Activated T-helper 17 cell treated with anti-CD3 and anti-CD28 coated beads, Interleukin-2, amount 50 U/mL, for 72 hours (primary cell): ENCODE results near the gene DGCR8. TPM values are rescaled to one million over a fixed set of nuclear protein-coding genes. Genes with fewer than 3 reads are reported as not detected.
"Not testable (repeated sequence)": the region's sequence is repeated elsewhere in the genome, so short reads cannot be mapped to it uniquely, and the experiment has no call there.

Source experiments
- ATAC-seq: fragments of 150-1000 bp; cut with Tn5 transposase; replicated peaks from 2 replicates; pipeline ENCODE4 v1.10.0; 2021; ENCODE audit warnings: mild to moderate bottlenecking, moderate library complexity
- H3K27ac Mint-ChIP-seq: one replicate; pipeline ENCODE4 v1.8.0; 2022; ENCODE audit warnings: mixed read lengths
- H3K27me3 Mint-ChIP-seq: one replicate; pipeline ENCODE4 v1.8.0; 2022; ENCODE audit warnings: mixed read lengths
- H3K36me3 Mint-ChIP-seq: one replicate; pipeline ENCODE4 v1.8.0; 2022; ENCODE audit warnings: low read depth, mild to moderate bottlenecking, mixed read lengths
- H3K4me1 Mint-ChIP-seq: one replicate; pipeline ENCODE4 v1.8.0; 2022; ENCODE audit warnings: mixed read lengths
- H3K4me3 Mint-ChIP-seq: one replicate; pipeline ENCODE4 v1.8.0; 2022; ENCODE audit warnings: mild to moderate bottlenecking, mixed read lengths
- H3K9me3 Mint-ChIP-seq: one replicate; pipeline ENCODE4 v1.8.0; 2022; ENCODE audit warnings: mixed read lengths
- total RNA-seq, 2 donors: library from RNA; stranded (reverse); gene quantifications; one replicate each; pipeline ENCODE4 v1.2.3, GENCODE V29; 2022

DGCR8 gene
- total RNA-seq, 2 donors from 2014 or later = 42.8 to 43.2 TPM

DNA sequence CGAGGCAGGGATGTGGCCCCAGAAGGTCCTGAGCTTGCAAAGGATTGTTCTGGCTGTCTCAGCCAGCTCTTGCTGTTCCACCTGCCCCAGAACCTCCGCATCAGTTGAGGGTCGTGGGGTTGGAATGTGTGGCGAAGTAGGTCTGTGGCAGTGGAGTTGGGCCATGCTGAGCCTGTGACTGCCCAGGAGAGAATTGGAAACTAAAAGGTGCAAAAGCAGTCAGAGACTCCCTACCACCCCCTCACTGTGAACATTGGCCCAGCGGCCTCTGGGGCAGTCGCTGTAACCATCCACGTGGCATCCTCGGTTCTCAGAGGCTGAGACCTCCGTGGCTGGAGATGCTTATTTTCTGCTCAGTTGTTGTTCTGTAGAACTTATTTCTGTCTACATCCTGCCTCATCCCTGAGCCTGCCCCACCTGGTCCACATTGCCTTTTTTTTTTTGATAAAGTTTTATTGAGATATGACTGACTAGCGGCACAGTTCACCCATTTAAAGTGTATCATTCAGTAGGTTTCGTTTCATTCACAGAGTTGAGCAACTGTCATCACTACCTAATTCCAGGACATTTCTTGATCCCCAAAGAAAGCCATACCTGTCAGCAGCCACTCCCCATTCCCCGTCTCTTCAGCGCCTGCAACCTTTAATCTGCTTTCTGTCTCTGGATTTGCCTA, 22.3 kb upstream of the DGCR8 start:
- peaks cover 25% of the 10 kb centered on the region for H3K36me3 Mint-ChIP-seq
- no peaks in the 10 kb centered on the region for H3K27me3 Mint-ChIP-seq
- no peak overlapping the region for H3K4me3 Mint-ChIP-seq
- no peaks in the 10 kb centered on the region for H3K9me3 Mint-ChIP-seq
- no peak overlapping the region for H3K27ac Mint-ChIP-seq
- no peaks in the 10 kb centered on the region for H3K4me1 Mint-ChIP-seq
- ATAC-seq = no peak

DNA sequence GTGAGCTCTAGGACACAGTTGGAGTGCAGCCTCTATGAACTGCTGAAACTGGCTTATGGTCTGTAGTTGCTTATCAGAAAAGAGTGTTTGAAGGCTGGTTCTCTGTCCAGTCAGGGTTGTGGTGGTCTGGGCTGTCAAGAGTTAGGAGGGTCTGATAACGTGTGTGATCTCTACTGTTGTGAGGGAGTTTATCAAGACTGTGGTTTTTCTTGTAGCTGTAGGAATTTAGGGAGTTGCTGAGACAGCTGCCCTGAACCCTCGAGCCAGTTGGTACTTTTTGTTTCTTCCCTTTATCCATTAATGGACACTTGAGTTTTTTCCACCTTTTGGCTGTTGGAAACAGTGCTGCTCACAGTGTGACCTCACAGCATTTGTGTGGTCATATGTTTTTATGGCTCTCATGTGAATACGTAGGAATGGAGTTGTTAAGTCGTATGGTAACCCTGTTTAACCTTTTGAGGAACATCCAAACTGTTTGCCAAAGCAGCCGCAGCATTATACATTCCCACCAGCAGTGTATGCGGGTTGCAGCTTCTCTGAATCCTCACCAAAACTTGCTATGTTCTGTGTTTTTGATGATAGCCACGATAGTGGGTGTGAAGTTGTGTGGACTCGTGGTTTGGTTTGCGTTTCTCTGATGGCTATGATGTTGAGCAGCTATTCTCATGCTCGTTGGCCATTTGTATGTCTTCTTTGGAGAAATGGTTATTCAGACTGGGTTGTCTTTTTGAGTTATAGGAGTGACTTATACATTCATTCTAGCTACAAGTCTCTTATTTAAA, 20.9 kb upstream of the DGCR8 start:
- H3K9me3 Mint-ChIP-seq = no peaks in the 10 kb centered on the region
- no peak for ATAC-seq
- peaks cover 17% of the 10 kb centered on the region for H3K36me3 Mint-ChIP-seq
- peak overlapping the region; percentile 6 for H3K27ac Mint-ChIP-seq
- no peak overlapping the region for H3K4me3 Mint-ChIP-seq
- H3K27me3 Mint-ChIP-seq = no peaks in the 10 kb centered on the region
- H3K4me1 Mint-ChIP-seq = no peaks in the 10 kb centered on the region

DNA sequence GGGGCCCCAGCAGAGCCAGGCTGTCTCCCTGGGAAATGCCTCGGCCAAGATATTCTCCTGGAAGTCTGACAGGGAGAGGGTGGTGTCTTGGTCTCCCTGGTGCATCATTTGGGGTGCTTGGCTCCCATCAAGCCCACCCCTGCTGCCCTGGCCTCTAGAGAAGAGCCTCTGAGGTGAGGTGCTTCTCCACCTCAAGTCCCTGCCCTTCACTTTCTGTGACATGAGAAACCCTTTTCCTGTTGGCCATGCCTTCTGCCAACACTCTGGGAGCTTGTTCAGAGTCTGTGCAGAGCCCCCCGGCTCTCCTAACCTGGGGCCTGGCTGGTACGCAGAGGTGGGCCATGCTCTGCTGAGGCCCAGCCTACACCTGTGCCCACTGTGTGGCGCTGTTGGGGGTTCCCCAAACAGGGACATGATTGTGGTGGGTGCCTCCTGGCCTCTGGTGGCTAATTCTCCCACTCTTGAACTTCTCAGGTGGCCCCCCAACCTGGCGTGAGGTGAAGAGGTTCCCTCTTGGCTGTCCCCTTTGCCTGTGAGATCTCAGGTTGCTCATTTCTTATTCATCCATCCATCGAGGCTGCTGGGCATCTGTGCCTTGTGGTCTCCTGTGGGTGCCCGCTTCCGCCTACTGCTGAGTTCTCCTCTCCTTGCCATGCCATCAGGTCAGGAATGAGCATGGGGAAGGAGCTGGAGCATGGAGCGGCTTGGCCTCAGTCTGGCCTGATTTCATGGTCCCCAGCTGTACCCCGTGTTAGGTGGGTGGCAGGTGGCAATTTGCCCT, 19.2 kb upstream of the DGCR8 start:
- no peaks in the 10 kb centered on the region for H3K27me3 Mint-ChIP-seq
- H3K27ac Mint-ChIP-seq = no peak overlapping the region
- no peaks in the 10 kb centered on the region for H3K9me3 Mint-ChIP-seq
- H3K4me3 Mint-ChIP-seq = no peak overlapping the region
- no peak for ATAC-seq
- no peaks in the 10 kb centered on the region for H3K4me1 Mint-ChIP-seq
- peaks cover 17% of the 10 kb centered on the region for H3K36me3 Mint-ChIP-seq

DNA sequence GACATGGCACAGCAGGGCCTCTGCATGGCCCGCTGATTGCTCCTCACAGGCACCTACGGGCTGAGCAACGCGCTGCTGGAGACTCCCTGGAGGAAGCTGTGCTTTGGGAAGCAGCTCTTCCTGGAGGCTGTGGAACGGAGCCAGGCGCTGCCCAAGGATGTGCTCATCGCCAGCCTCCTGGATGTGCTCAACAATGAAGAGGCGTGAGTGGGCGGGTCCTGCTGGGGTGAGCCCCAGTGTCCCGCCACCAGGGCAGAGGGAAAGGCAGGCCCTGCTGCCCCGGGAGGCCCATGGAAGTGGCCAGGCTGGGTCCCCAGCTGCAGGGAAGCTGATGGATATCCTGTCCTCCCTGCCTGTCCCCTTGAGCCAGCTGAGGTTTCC, 18.6 kb upstream of the DGCR8 start:
- H3K4me1 Mint-ChIP-seq = no peaks in the 10 kb centered on the region
- H3K27me3 Mint-ChIP-seq = no peaks in the 10 kb centered on the region
- H3K36me3 Mint-ChIP-seq = peaks cover 17% of the 10 kb centered on the region
- no peak overlapping the region for H3K4me3 Mint-ChIP-seq
- no peak overlapping the region for H3K27ac Mint-ChIP-seq
- no peak for ATAC-seq
- H3K9me3 Mint-ChIP-seq = no peaks in the 10 kb centered on the region

DNA sequence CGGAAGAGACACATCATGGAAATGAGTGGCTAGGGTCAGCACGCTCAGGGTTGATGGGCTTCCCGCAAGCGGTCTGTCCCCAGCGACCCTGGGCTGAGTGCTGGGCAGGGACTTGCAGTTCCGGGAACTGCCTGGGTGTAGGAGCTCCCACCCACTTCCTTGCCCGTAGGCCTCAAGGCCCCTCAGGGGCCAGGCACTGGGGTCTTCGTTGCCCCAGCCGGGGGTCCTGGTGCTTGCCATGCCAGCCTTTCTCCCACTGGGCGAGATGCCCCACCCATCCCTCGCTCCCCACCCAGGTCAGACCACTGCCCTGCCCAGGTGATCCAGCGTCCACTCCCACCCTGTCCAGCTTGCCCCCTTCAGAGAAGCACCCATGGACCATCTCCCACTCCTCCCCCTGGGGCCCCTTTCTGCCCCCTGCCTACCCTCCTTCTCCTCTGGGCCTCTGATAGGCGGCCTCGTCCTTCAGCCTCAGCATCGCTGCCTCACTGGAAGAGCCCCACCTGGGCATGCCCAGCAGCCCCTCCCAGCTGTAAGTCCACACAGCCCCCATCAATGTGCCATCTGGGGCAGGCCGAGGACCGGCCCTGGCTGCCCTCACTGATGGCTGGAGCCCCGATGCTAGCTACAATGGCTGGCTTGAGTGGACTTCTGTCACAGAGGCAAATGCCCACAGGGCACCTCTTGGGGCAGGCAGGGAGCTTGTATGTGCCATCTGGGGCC, 17.8 kb upstream of the DGCR8 start:
- Mint-ChIP-seq H3K27ac (no peak overlapping the region), H3K36me3 (peaks cover 17% of the 10 kb centered on the region), H3K4me1 (no peaks in the 10 kb centered on the region), H3K4me3 (no peak overlapping the region), H3K27me3 (no peaks in the 10 kb centered on the region), H3K9me3 (no peaks in the 10 kb centered on the region)
- ATAC-seq = no peak

DNA sequence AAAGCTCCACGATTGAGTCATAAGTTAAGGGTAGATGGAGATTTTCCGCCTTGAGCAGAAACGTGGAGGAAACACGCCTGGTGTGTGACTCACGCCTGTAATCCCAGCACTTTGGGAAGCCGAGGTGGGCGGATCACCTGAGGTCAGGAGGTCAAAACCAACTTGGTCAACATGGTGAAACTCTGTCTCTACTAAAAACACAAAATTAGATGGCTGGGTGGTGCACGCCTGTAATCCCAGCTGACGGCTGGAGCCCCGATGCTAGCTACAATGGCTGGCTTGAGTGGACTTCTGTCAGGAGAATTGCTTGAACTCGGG, 17.3 kb upstream of the DGCR8 start:
- no peaks in the 10 kb centered on the region for H3K9me3 Mint-ChIP-seq
- no peak overlapping the region for H3K27ac Mint-ChIP-seq
- H3K4me3 Mint-ChIP-seq = no peak overlapping the region
- no peaks in the 10 kb centered on the region for H3K27me3 Mint-ChIP-seq
- H3K36me3 Mint-ChIP-seq = peaks cover 15% of the 10 kb centered on the region
- H3K4me1 Mint-ChIP-seq = no peaks in the 10 kb centered on the region
- no peak for ATAC-seq

DNA sequence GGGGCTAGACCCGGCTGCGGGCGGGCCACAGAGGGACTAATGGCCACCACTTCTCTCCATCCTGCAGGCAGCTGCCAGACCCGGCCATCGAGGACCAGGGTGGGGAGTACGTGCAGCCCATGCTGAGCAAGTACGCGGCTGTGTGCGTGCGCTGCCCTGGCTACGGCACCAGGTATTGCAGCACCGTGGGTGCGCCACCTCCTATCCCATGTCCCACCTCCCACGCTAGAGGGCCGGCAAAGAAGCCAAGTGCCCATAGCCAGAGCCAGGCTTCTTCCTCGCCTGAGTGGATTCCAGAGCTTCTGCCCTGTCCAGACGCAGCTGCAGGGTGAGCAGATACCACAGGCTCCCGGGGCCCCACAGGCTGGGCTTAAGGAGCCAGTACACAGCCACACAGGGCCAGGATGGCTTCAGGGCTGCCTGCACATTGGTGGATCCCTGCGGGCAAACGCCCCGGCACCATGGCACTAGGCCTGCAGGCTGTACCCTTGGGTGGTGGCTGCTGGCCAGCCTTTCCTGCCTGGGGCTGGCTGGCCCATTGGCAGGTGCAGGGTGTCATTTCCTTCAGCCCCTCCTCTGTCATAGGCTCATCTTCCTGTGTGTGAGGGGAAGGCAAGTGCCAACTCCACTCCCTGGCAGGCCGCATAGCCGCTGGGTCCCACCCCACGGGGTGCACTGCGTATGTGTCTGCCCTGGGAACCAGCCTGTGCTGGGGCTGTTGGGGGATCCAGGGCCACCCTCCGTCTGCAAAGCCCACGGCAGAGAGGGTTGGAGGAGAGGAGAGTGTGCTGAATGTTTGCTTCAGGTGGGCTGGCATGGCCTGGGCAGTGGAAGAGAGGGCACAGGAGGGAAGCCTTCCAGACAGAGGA, 16.5 kb upstream of the DGCR8 start:
- H3K4me1 Mint-ChIP-seq = no peaks in the 10 kb centered on the region
- peaks cover 7% of the 10 kb centered on the region for H3K36me3 Mint-ChIP-seq
- no peaks in the 10 kb centered on the region for H3K9me3 Mint-ChIP-seq
- H3K27ac Mint-ChIP-seq = no peak overlapping the region
- H3K27me3 Mint-ChIP-seq = no peaks in the 10 kb centered on the region
- no peak overlapping the region for H3K4me3 Mint-ChIP-seq
- no peak for ATAC-seq

DNA sequence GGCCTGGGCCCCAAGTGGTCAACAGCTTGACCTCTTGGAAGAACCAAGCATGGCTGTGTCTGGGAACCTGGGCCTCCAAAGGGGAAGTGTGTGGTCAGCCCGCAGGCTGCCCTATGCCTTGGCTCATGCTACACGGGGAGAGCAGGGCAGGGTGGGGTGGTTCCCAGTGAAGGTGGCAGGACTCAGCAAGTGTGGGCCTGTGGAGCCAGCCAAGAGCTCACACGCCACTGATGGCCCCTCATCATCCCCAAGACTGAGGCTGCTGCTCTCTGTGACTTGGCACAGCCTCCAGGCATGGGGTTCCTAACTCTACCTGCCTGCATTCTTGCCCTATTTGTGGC, 15.9 kb upstream of the DGCR8 start:
- no peak for ATAC-seq
- no peaks in the 10 kb centered on the region for H3K4me1 Mint-ChIP-seq
- H3K4me3 Mint-ChIP-seq = no peak overlapping the region
- no peak overlapping the region for H3K27ac Mint-ChIP-seq
- H3K27me3 Mint-ChIP-seq = no peaks in the 10 kb centered on the region
- no peaks in the 10 kb centered on the region for H3K9me3 Mint-ChIP-seq
- peaks cover under 1% of the 10 kb centered on the region for H3K36me3 Mint-ChIP-seq

DNA sequence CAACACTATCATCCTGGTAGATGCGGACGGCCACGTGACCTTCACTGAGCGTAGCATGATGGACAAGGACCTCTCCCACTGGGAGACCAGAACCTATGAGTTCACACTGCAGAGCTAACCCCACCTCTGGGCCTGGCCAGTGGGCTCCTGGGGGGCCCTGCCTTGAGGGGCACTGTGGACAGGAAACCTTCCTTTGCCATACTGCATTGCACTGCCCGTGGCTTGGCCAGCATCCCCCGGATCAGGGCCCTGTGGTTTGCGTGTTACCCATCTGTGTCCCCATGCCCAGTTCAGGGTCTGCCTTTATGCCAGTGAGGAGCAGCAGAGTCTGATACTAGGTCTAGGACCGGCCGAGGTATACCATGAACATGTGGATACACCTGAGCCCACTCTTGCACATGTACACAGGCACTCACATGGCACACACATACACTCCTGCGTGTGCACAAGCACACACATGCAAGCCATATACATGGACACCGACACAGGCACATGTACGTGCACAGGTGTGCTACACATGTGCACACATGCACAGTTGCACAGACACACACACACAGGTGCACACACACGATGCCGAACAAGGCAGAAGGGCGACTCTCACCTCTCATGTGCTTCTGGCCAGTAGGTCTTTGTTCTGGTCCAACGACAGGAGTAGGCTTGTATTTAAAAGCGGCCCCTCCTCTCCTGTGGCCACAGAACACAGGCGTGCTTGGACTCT, 15.3 kb upstream of the DGCR8 start:
- Mint-ChIP-seq H3K27me3 (no peaks in the 10 kb centered on the region), H3K9me3 (no peaks in the 10 kb centered on the region), H3K4me1 (no peaks in the 10 kb centered on the region), H3K4me3 (no peak overlapping the region), H3K27ac (no peak overlapping the region), H3K36me3 (no peaks in the 10 kb centered on the region)
- no peak for ATAC-seq

DNA sequence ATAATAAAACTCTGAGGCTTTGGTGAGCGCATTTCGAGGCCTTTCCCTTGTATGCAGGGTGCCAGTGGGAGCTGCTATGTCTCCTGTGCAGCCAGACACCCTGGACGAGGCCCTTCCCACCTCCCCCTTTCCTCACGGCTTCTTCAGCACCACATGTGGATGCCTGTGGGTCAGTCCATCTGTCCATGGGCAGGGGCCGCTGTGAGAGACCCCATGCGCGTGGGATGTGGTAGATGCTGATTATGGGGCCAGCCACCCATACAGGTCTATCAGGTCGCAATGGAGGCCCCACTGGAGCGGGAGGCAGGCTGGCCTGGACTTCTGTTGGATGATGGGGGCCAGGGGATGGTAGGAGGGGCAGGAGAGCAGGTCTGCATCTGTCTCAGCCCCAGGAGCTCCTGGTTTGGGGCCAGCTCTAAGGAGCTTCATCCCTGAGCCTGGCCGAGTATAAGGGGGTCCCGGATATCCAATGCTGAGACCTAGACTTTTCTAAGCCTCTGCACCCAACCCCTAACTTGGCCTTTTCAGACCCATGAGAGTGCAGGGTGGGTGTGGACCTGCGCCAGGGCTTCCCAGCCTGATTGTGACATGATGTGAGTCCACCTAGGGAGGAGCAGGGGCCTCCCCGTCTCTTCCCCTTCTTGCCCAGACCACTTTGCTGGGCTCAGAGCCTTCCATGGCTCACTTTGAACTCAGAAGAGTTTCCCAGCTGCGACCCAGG, 14.0 kb upstream of the DGCR8 start:
- Mint-ChIP-seq H3K27ac (no peak overlapping the region), H3K36me3 (no peaks in the 10 kb centered on the region)

DNA sequence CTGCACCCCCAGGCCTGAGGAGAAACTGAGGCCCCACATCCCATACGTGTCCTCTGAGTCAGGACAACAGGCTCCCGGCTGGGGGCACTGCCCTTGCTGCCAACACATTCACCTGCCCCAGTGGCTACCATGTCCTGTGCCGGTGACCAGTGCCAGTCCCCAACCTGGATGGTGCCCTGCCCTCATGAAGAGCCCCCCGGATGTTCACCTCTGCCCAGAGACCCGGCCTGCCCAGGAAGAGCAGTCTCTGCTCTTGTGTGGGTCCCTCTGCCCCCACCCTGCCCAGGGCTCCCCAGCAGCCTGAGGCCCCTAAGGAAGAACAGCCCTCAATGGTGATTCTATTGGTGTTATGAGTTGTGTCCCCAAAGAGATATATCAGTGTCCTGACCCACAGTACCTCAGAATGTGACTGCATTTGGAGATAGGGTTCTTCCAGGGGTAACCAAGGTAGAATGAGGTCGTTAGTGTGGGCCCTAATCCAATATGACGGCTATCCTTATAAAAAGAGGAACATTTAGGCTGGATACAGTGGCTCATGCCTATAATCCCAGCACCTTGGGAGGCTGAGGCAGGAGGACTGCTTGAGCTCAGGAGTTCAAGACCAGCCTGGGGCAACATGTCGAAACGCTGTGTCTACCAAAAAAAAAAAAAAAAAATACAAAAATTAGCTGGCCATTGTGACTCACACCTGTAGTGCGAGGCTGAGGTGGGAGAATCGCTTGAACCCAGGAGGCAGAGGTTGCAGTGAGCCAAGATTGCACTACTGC, 13.2 kb upstream of the DGCR8 start:
- no peak overlapping the region for H3K4me3 Mint-ChIP-seq
- no peak for ATAC-seq
- H3K36me3 Mint-ChIP-seq = no peaks in the 10 kb centered on the region
- no peaks in the 10 kb centered on the region for H3K27me3 Mint-ChIP-seq
- no peaks in the 10 kb centered on the region for H3K9me3 Mint-ChIP-seq
- no peak overlapping the region for H3K27ac Mint-ChIP-seq
- no peaks in the 10 kb centered on the region for H3K4me1 Mint-ChIP-seq

More for the DNA sequence above, 14.0 kb upstream of the DGCR8 start:
- Mint-ChIP-seq H3K9me3 (no peaks in the 10 kb centered on the region), H3K4me1 (no peaks in the 10 kb centered on the region), H3K4me3 (no peak overlapping the region), H3K27me3 (no peaks in the 10 kb centered on the region)
- ATAC-seq = no peak

DNA sequence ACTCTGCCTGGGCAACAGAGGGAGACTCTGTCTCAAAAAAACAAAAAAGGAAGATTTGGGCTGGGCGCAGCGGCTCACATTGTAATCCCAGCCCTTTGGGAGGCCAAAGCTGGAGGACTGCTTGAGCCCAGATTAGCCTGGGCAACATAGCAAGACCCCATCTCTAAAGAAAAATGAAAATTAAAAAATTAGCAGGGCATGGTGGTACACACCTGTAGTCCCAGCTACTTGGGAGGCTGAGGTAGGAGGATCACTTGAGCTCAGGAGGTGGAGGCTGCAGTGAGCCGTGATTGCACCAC, 12.7 kb upstream of the DGCR8 start:
- H3K9me3 Mint-ChIP-seq, H3K4me1 Mint-ChIP-seq, H3K4me3 Mint-ChIP-seq, H3K36me3 Mint-ChIP-seq, H3K27ac Mint-ChIP-seq, H3K27me3 Mint-ChIP-seq, ATAC-seq: not testable (repeated sequence)
